ENCODE results near the gene PACSIN3.
A peak's percentile ranks its signal among the peaks of the same experiment; 100 is the strongest.
"Not testable (repeated sequence)": the region's sequence is repeated elsewhere in the genome, so short reads cannot be mapped to it uniquely, and the experiment has no call there.

Gene PACSIN3

DNA sequence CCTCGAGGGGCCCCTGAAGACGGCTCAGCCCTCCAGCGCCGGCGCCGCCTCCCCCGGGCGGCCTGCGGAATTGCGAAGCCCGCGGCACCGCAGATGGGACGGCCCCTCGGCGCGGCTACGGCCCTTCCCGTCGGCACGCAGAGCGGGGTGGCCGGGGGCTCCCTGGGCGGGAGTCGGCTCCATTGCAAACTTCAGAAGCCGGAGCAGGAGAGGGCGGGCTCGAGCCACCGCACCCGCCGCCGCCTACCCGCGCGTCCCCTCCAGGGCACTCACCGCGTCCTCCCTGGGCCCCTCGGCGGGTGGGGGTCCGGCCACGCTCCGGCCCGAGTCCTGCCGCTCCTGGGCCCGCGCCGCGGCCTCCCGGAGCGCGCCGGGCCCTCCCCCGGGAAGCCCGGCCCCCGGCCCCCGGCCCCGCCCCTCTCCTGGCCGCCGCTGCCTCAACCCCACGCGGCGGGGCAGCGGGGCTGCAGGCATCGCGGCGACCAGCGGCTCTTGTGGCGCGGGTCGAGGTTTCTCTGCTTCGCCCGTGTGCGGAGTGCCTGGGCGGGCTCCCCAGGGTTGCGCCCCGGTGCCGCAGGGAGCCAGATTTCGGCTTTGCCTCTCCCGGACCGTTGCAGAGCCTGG, at the start of gene PACSIN3:
TSS of gene PACSIN3 (minus strand) at position 359 of the 624 bp plus-strand sequence. CDS start 3,707 bp downstream, outside the sequence.
- peak; percentile 64 for DNase-seq (ENCODE audit: low spot score)

GRCh38 chr11:47235163-47235562, 48.9 kb upstream of the PACSIN3 start:
- no peak for DNase-seq (ENCODE audit: low spot score)

GRCh38 chr11:47234669-47235100, 48.5 kb upstream of the PACSIN3 start:
- DNase-seq (ENCODE audit: low spot score): no peak

DNA sequence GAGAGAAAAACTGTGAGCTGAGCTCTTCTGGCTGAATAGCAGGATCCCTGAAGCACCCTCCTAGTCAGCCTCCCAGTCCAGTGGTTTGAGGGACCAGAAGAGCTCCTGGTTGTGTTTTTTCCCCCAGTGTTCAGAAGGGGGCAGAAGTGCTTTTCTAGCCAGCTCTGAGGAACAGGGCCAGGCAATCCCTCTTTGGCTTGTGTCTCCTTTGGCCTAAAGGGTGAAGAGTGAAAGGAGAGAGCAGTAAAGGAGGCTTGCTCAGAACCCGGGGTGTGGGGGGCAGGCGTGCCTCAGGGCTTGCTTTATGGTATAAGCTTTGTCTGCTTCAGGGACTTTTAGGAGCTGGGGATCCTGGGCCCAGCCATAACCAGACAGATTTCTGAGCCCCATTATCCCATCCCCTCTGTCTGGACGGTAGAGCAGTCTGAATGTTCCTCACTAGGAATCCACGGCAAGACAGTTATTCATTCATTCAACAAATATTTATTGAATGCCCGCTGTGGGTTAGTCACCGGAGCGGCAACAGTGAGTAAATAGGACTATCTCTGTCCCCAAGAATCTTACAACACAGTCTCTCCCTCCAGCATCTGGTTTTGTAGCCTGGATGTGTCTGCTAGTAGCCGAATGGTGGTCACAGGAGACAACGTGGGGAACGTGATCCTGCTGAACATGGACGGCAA, 47.9 kb upstream of the PACSIN3 start:
- peak; percentile 27 for DNase-seq (ENCODE audit: low spot score)

DNA sequence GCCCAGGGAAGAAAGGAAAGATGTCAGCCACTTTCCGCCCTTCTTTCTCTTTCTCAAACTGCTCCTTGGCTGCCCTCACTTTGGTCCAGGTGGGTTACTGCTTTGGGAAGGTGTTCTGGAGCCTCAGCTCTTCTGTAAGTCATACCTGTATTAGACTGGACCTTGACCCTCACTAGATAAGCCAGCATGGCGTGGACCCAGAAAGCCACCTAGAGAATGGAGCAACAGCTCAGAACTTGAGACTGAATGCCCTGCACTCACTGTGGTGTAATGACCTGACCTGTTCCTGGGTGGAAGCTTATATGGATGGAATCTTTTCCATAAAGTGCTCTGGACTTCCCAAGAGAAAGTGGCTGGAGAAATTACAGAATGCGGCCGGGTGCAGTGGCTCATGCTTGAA, 46.8 kb upstream of the PACSIN3 start:
- DNase-seq (ENCODE audit: low spot score): no peak

DNA sequence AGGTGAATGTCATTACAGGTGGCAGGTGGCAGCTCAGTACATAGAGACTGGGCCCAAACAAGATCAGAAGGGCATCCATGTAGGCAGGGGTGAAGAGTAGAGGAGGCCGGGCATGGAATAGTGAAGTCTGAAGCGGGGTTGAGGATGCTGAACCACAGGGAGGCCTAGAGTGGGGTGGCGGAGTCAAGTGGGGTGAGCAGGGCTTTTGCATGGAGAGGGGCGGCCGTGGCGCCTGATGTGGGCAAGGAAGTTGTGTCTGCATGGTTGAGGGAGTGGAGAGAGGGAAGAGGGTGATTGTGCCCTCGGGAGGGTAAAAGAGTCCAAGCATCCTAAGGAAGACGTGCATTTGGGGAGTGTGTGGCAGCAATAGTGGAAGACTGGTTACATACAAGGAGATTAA, 42.9 kb upstream of the PACSIN3 start:
- no peak for DNase-seq (ENCODE audit: low spot score)

DNA sequence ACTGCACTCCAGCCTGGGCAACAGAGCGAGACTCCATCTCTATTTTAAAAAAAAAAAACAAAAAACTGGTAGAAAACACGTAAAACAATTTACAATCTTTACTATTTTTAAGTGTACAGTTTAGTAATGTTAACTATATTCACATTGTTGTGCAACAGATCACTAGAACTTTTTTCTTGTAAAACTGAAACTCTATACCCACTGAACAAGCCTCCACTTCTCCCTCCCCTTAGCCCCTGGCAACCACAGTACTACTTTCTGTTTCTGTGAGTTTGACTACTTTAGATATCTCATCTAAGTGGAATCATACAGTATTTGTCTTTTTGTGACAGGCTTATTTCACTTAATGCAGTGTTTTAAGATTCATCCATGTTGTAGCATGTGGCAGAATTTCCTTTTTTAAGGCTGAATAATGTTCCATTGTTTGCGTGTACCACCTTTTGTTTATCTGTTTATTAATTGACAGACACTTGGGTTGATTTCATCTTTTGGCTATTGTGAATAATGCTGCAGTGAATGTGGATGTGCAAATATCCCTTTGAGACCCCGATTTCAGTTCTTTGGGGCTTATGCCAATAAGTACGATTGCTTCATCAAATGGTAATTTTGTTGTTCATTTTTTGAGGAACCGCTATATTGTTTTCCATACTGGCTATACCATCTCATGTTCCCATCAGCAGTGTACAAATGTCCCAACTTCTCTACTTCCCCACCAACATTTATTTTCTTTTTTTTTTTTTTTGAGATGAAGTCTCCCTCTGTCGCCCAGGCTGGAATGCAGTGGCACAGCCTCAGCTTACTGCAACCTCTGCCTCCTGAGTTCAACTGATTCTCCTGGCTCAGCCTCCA, 39.5 kb upstream of the PACSIN3 start:
- DNase-seq (ENCODE audit: low spot score): no peak

GRCh38 chr11:47222696-47223095, 36.5 kb upstream of the PACSIN3 start:
- no peak for DNase-seq (ENCODE audit: low spot score)

- peak; percentile 77 for DNase-seq (ENCODE audit: low spot score)
These were observed 34.2 kb upstream of the PACSIN3 start for GRCh38 chr11:47220401-47220821.

DNA sequence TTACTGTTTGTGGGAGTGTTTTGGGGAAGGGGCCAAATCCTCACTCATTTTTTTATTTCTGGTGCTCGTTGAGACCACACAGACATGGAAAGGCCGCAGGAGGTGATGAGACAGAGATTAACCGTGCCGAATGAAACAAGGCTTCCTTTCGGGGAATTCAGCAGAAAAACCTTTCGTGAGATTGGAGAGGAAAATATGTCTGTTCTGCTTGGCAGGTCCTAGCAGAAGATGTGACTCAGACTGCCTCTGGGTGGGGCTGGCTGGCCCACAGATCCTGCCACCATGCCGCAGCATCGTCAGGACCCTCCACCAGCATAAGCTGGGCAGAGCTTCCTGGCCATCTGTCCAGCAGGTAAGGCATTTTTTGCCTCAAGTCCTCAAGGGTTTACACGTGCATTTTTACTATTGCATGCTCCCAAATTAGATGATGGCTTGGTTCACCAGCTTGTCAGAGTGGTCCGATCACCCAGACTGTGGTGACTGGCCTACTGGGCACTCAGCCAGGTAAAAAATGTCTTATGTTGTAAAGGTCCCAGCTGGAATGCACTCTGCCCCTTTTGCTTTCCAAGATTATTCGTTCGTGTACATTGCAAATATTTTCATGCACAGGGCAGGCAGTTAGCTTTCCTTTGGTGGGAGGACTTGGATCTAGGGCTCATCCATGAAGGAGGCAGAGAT, 30.0 kb upstream of the PACSIN3 start:
- peak; percentile 83 for DNase-seq (ENCODE audit: low spot score)

- DNase-seq (ENCODE audit: low spot score): no peak
These were observed 29.2 kb upstream of the PACSIN3 start for GRCh38 chr11:47215366-47215910.

GRCh38 chr11:47213950-47214565, 27.8 kb upstream of the PACSIN3 start:
- DNase-seq (ENCODE audit: low spot score): peak; percentile 92

- no peak for DNase-seq (ENCODE audit: low spot score)
These were observed 26.7 kb upstream of the PACSIN3 start for GRCh38 chr11:47212938-47213337.

DNA sequence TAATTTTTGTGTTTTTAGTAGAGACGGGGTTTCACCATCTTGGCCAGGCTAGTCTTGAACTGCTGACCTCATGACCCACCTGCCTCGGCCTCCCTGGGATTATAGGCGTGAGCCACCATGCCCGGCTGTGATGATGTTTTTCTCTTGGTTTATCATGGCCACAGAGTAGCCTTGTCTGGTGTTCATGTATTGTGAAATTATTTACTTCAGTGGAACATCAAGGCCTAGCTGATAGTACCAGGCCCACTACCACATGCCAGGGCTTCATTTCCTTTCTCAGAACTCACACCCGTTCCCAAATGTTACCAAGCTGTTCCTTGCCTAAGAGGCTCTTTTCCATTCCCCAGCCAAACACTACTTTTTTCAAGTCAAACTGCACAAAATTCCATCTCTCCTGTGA, 22.4 kb upstream of the PACSIN3 start:
- no peak for DNase-seq (ENCODE audit: low spot score)

DNA sequence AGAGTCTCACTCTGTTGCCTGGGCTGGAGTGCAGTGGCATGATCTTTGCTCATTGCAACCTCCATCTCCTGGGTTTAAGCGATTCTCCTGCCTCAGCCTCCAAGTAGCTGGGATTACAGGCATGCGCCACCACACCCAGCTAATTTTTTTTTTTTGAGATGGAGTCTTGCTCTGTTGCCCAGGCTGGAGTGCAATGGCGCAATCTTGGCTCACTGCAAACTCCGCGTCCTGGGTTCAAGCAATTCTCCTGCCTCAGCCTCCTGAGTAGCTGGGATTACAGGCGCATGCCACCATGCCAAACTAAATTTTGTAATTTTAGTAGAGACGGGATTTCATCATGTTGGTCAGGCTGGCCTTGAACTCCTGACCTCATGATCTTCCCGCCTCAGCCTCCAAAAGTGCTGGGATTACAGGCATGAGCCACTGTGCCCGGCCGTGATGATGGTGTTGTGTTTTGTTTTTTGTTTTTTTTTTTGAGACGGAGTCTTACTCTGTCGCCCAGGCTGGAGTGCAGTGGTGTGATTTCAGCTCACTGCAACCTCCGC, 21.8 kb upstream of the PACSIN3 start:
- DNase-seq (ENCODE audit: low spot score): not testable (repeated sequence)

- DNase-seq (ENCODE audit: low spot score): no peak
These were observed 21.2 kb upstream of the PACSIN3 start for GRCh38 chr11:47207459-47207858.

DNA sequence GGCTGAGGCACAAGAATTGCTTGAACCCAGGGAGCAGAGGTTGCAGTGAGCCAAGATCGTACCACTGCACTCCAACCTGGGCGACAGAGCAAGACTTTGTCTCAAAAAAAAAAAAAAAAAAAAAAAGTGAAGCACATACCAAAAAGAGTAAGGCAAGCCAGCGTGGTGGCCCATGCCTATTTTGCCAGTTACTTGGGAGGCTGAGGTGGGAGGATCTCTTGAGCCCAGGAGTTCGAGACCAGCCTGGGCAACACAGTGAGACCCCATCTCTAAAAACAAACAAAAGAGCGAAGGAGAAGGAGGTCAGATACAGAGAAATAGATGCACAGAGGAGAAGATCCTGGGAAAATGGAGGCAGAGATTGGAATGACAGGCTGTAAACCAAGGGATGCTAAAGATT, 20.3 kb upstream of the PACSIN3 start:
- not testable (repeated sequence) for DNase-seq (ENCODE audit: low spot score)

GRCh38 chr11:47204637-47204989, 18.4 kb upstream of the PACSIN3 start:
- peak; percentile 25 for DNase-seq (ENCODE audit: low spot score)

- DNase-seq (ENCODE audit: low spot score): no peak
These were observed 16.3 kb upstream of the PACSIN3 start for GRCh38 chr11:47202576-47202975.

DNA sequence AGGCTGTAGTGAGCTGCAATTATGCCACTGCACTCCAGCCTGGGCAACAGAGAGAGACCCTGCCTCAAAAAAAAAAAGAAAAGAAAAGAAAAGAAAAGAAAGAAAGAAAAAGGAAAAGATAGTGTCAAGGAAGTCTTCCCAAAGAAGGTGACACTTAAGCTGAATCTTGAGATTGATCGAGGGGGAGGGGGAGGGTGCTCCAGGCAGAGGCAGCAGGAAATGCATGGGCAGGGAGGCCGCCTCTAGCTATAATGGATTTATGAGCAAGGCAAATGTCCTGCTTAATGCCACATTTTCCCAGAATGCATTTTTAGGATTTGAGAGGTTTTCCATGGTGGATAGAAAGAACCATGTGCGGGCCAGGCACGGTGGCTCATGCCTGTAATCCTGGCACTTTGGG, 14.8 kb upstream of the PACSIN3 start:
- DNase-seq (ENCODE audit: low spot score): no peak

DNA sequence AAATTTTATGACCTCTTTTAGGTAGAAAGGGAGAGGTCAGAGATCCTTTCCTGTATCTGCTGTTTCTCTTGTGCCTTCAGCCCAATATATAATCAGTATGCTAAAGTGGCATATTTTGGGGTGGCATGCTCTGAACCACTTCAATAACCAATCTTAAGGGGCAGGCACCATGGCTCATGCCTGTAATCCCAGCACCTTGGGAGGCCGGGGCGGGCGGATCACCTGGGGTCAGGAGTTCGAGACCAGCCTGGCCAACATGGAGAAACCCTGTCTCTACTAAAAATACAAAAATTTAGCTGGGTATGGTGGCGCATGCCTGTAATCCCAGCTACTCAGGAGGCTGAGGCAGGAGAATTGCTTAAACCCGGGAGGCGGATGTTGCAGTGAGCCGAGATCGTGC, 11.9 kb upstream of the PACSIN3 start:
- DNase-seq (ENCODE audit: low spot score): not testable (repeated sequence)

All from RKO (cell line).